ENCODE results near the gene UNC5C. TPM values are rescaled to one million over a fixed set of nuclear protein-coding genes. Genes with fewer than 3 reads are reported as not detected.
A peak's percentile ranks its signal among the peaks of the same experiment; 100 is the strongest.

The UNC5C gene
- total RNA-seq, 1 donor from 2014 or later, result 2.1 TPM

DNA sequence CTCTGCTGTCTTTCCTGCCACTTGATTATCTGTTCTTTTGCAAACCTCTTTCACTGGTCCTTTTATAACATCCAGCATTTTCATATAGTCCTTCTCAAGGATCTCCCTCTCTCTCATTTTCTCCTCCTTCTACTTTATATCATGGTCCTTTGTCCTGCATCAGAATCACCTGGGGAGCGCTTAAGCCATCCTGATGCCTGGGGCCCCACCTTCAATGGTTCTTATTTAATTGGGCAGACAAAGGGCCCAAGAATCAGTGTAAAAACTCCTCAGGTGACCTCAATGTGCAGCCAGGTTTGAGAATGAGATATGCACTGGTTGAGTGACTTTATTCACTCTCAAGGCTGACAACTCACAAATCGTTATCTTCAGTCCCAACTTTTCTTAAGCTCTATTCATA lies 283.9 kb downstream of the UNC5C start:
- intact Hi-C loops (cut with DNase I), result no loop called here
- DNase-seq (ENCODE audit: missing footprints) (no peak), ATAC-seq (no peak)

GRCh38 chr4:95263960-95264359 lies 284.8 kb downstream of the UNC5C start:
- ATAC-seq (no peak), DNase-seq (ENCODE audit: missing footprints) (no peak)
- intact Hi-C loops (cut with DNase I), result no loop called here

- ATAC-seq (peak; percentile 85), DNase-seq (ENCODE audit: missing footprints) (no peak)
- intact Hi-C loops (cut with DNase I), result no loop called here
Measured at GRCh38 chr4:95263391-95263790, 285.4 kb downstream of the UNC5C start.

DNA sequence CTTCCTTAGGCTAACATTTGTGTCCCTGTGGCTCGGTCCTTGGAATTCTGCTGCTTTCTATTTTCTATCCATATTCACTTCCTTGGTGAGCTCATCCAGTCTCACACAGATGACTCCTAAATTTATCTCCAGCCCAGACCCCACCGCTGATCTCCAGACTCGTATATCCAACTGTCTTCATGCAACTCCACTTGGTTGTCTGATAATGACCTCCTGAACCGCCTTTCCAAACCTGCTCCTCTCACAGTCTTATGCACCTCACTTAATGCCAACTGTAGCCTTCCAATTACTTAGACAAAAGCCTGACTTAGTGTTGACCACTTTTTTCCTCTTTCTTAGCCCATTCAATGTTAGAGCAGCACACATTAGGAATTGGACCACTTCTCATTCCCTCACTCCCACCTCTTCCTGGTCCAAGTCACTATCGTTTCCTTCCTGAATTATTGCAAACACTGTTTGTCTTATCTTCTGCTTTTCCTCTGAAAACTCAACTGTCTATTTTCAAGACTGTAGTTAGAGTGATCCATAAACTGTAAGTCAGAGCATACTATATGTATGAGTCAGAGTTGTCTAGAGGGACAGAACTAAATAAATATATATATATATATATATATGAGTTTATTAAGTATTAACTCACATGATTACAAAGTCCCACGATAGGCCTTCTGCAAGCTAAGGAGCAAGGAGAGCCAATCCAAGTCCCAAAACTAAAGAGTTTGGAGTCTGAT lies 292.5 kb downstream of the UNC5C start:
- ATAC-seq (no peak), DNase-seq (ENCODE audit: missing footprints) (no peak)
- intact Hi-C loops (cut with DNase I), result no loop called here

GRCh38 chr4:95255396-95256107 lies 293.2 kb downstream of the UNC5C start:
- intact Hi-C loops (cut with DNase I), result no loop called here
- ATAC-seq (peak; percentile 85), DNase-seq (ENCODE audit: missing footprints) (no peak)

- ATAC-seq (no peak), DNase-seq (ENCODE audit: missing footprints) (no peak)
- intact Hi-C loops (cut with DNase I), result no loop called here
Measured at GRCh38 chr4:95251568-95251967, 297.2 kb downstream of the UNC5C start.

- intact Hi-C loops (cut with DNase I), result no loop called here
- DNase-seq (ENCODE audit: missing footprints), result no peak
- ATAC-seq, result no peak
Measured at GRCh38 chr4:95250544-95251137, 298.1 kb downstream of the UNC5C start.

DNA sequence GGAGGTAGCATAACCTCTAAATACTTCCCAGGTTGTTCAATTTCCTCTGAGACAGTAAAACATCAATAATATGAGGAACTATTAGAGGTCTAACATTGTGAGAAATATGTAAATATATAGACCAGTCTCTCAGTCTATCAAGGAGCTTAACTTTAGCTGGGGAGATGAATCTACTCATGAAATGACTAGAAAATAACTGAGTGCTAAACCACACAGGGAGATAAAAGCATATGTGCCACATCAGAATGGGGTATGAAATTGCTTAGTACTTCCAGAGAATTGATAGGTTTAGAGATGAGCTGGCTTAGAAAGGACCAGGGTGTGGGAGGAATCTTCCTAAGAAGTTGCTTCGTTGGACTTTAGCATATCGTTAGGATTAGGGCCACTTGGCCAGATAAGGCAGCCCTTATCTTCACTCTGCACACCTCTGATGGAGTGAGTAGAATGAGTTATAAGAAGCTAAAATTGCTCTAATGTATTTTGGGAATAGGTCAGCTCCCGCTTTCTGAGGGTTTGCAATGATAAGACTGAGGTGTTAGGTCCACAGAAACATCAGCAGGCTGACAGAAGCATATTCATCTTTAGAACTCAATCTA lies 299.2 kb downstream of the UNC5C start:
- ATAC-seq (no peak), DNase-seq (ENCODE audit: missing footprints) (no peak)
- intact Hi-C loops (cut with DNase I), result no loop called here

- ATAC-seq, result no peak
- intact Hi-C loops (cut with DNase I), result no loop called here
- DNase-seq (ENCODE audit: missing footprints), result no peak
Measured at GRCh38 chr4:95248720-95249425, 299.9 kb downstream of the UNC5C start.

GRCh38 chr4:95243892-95244291 lies 304.9 kb downstream of the UNC5C start:
- ATAC-seq, result no peak
- intact Hi-C loops (cut with DNase I), result no loop called here
- no peak for DNase-seq (ENCODE audit: missing footprints)

- intact Hi-C loops (cut with DNase I), result no loop called here
- ATAC-seq (no peak), DNase-seq (ENCODE audit: missing footprints) (no peak)
Measured at GRCh38 chr4:95238554-95238953, 310.2 kb downstream of the UNC5C start.

- intact Hi-C loops (cut with DNase I), result no loop called here
- no peak for ATAC-seq
- no peak for DNase-seq (ENCODE audit: missing footprints)
Measured at GRCh38 chr4:95232358-95233156, 316.2 kb downstream of the UNC5C start.

DNA sequence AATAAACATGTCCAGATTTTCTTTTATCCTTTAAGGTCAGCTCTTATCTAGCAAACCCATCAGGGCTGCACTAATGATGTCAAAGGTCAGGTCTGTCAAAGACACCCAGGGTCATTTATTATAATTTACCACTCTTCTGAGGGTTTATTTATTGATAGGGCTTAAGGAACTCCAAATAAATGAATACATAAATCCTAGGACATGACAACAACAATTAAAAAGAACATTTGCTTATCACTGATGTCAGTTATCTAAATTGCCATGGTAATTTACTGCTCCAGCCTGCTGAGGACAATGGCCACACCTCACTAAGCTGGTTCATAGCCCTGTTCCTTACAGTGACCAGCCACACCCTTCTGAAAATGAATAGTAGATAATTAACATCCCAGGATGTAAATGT lies 317.1 kb downstream of the UNC5C start:
- ATAC-seq (no peak), DNase-seq (ENCODE audit: missing footprints) (no peak)
- intact Hi-C loops (cut with DNase I), result no loop called here

- intact Hi-C loops (cut with DNase I), result no loop called here
Measured at GRCh38 chr4:95225849-95226248, 322.9 kb downstream of the UNC5C start.

GRCh38 chr4:95224402-95224801 lies 324.4 kb downstream of the UNC5C start:
- intact Hi-C loops (cut with DNase I), result no loop called here
- DNase-seq (ENCODE audit: missing footprints), result no peak
- no peak for ATAC-seq

More at GRCh38 chr4:95225849-95226248, 322.9 kb downstream of the UNC5C start:
- DNase-seq (ENCODE audit: missing footprints) (no peak), ATAC-seq (no peak)

DNA sequence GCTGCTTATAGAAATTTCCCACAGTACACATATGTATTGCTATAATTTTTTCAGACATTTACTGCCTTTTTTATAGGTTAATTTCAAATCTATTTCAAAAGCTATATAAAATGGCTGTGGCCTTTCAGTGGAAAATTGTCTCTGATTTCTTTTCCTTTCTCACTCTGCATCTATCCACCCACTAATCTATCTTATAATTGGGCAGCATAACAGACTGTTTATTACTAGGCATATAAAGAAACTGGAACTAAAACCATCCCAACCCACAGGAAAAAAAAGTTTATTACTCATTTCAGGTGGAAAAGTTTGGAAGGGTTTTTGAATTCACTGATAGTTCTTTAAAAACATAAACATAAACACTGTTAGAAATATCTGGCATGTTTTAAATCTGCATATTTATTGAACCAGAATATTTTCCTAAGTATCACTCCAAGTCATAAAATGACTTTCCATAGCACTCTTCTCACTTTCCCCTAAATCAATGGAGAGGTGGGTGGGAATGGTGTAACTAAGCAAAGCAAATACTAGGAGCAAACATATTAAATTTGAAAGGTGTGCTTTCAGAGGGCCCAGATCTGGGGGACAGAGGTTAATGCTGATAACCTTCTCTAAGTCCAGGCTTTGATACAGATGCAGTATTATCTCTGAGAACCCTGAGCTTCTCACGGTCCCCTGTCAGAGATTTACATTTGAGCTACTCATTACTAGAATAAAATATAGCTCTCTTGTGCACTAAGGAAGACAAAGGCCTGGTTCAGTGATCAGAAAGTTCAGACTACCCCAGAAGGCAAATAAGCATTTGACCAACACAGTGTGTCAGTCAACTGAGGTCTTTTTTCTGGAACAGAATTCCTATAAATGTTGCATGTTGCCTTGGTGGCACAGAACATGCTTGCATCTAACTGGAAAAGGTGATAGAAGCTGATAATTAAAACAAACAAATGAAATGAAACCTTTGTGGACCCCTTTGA lies 328.3 kb downstream of the UNC5C start:
- intact Hi-C loops (cut with DNase I), result no loop called here
- DNase-seq (ENCODE audit: missing footprints) (no peak), ATAC-seq (no peak)

DNA sequence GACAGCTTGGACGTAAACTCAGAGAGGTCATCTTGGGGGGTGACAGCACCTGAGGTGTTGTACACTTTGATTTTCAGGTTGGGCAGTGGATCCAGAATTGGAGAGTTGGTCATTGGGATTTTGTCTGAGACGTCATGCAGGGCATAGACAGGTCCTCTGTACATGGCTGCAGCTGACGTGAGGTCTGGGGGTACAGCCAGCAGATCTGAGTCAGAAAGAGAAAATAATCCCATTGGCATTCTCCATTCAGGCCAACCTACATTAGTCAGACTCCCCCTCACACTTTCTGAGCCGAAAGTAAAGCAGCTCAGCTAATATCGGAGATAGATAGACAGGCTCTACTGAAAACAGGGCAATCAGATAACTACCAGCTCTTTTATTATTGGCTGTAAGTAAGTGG lies 329.7 kb downstream of the UNC5C start:
- no peak for ATAC-seq
- intact Hi-C loops (cut with DNase I), result no loop called here
- no peak for DNase-seq (ENCODE audit: missing footprints)

Measured in Right ventricle myocardium inferior (tissue), 1 donor.